GM19395 (cell line): ENCODE data around the gene DARS2.

Source experiments
- ATAC-seq: cut with Tn5 transposase; IDR thresholded peaks from one replicate; pipeline ENCODE4 v1.9.1; 2021; ENCODE audit warnings: mild to moderate bottlenecking, moderate library complexity; ENCODE audit not compliant: unreplicated experiment

DARS2 gene

DNA sequence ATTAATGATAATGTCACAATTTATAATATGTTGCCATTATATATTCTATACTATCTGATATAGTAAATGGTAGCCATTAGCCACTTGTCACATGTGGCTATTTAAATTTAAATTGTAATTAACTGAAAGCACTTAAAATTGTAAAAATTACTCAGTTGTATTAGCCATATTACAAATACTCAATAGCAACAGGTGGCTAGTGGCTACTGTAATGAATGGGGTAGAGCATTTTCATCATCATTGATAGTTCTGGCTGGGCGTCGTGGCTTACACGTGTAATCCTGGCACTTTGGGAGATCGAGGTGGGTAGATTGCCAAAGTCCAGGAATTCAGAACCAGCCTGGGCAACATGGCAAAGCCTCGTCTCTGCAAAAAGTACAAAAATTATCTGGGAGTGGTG is 60.2 kb downstream of the DARS2 start:
- no peak for ATAC-seq

- ATAC-seq, result no peak
These were observed 62.5 kb downstream of the DARS2 start for GRCh38 chr1:173886746-173887611.

DNA sequence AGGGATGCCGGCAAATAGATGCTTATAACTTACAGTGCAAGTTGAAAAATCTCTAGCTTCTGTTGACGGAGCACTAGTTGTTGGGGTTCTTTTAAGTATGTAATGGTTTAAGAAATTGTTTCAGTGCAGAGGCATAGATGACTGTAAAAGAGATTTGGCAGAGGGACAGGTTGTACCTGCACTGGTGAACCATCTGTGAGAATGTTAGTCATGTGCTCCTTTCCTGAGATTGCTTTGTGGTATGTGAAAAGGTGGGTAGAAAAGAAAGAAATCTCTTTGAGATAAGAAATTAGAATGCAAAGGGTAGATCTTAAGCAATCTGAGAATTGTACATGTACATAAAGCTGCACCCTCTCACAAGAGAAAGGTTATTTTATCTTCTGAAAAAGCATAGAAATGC is 63.2 kb downstream of the DARS2 start:
- no peak for ATAC-seq

- ATAC-seq, result no peak
These were observed 64.3 kb downstream of the DARS2 start for GRCh38 chr1:173888749-173889148.

DNA sequence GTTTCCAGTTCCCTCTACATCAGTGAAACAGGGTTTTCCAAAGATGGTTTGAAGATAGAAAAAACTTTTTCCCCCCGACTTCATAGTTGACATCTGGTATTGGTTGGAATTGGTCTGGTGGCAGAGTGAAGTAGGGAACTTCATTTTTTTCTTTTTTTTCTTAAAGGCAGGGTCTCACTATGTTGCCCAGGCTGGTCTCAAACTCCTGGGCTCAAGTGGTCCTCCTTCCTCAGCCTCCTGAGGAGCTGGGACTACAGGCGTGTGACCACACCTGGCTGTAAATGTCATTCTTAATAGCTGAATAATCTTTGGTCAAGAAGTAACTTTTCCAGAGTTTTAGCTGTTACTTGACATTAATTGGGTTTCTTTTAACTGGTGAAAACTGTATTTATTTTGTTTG is 65.4 kb downstream of the DARS2 start:
- no peak for ATAC-seq

DNA sequence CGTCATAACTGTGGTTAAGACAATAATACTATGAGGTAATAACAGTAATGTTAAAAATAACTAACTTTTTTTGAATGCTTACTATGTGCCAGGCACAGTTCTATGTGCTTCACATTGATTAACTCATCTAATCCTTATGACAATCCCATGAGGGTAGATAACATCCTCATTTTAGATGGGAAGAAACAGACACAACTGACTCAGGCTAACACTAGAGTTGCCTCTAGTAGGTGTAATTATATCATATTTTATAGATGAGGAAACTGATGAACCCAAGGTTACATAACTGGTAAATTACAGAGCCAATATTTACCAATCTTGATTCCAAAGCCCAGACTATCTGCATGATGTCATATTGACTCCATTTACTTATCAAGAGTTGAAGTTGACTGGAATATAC is 69.1 kb downstream of the DARS2 start:
- no peak for ATAC-seq

DNA sequence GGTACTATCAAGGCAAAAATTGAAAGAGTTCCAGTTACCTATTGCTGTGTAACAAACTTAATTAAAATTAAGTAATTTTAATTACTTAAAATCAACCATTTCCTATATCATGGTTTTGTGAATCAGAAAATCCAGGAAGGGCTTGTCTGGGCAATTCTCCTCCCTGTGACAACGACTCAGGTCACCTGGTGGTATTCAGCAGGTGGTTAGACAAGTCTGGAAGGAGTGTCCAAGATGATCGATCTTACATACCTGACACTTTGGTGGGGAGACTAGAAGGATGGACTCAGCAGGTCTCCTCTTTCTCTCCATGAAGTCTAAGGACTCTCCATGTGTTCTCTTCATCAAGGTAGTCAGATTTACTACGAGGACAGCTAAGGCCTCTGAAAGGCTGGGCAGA is 69.7 kb downstream of the DARS2 start:
- ATAC-seq, result no peak

- ATAC-seq, result no peak
These were observed 76.0 kb downstream of the DARS2 start for GRCh38 chr1:173900427-173900826.

DNA sequence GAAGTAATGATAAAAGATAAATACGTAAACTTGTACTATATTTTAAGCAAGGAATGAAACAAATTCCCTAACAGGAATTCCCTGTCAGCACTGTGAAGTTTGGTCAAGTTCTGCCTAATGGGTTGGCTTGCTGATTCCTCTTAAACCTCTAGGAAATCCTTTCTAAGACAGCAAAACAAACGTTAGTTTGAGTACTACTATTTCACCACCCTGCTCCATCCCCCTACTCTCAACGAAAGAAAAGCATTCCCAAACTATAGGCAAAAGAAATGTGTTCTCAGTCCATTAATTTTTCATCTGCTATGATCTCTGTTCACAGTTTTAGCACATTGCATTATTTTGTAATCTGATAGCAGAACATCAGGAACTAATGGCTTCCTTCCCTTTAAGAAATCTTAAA is 76.5 kb downstream of the DARS2 start:
- ATAC-seq, result no peak

DNA sequence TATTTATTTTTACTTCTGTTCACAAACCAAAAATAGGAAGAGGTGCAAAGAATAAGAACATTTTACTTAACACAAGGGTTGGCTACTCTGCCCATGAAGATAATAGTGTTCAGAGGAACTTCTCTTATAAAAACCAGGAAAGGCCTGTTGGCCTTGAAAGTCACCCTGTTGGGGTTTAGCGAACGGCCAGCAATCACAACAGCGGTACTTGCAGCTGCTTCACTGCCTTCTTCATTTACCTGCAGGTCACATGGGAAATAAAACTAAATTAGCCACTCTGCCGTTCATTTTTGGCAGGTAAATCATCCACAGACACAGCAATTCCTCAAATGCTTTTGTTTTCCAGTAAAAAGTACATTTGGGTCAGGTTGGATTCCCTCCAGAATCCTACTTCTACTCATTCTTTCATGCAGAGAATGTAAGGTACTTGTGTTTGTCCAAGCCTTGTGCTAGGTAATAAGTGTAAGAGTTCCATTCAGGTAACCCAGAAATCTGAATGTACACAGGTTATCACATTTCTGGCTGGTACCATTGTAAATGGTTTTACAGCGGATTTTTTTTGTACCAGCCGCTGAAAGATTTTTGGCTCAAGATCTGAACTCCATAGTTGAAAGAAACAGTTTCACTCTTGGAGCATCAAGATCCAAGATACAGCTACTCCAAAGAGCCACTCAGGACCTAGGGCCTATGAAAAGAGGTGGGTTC is 79.5 kb downstream of the DARS2 start:
- no peak for ATAC-seq
